Measurements from ENCODE around the gene ADORA3.

DNA sequence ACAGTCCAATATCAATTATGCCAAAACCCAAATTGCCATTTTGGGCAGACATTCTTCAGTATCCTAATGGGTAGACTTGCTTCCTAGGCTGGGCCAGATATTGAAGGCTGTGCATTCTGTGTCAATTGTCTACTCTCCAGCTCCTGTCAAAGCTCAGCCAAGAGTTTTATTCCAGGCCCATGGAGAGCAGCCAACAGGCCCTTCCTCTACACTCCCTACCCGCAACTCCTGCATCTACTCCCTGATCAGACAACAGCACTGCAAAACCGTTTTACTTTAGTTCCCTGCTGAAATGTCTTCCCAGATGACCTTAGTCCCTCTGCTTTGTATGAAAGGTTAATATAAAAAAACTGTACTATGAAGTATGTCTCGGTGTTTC, 6.6 kb upstream of the ADORA3 start:
- TF ChIP-seq, protein P1, sequence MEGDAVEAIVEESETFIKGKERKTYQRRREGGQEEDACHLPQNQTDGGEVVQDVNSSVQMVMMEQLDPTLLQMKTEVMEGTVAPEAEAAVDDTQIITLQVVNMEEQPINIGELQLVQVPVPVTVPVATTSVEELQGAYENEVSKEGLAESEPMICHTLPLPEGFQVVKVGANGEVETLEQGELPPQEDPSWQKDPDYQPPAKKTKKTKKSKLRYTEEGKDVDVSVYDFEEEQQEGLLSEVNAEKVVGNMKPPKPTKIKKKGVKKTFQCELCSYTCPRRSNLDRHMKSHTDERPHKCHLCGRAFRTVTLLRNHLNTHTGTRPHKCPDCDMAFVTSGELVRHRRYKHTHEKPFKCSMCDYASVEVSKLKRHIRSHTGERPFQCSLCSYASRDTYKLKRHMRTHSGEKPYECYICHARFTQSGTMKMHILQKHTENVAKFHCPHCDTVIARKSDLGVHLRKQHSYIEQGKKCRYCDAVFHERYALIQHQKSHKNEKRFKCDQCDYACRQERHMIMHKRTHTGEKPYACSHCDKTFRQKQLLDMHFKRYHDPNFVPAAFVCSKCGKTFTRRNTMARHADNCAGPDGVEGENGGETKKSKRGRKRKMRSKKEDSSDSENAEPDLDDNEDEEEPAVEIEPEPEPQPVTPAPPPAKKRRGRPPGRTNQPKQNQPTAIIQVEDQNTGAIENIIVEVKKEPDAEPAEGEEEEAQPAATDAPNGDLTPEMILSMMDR (IDR thresholded peaks at IDR 0.05; ENCODE audit: control extremely low read depth in 1 of 3, insufficient read depth in 1 of 3, low read depth in 1 of 3, low read length in 3 of 3), result no peak
- no peak for TF ChIP-seq SP4 (IDR thresholded peaks at IDR 0.05; ENCODE audit: low read length)
- no peak for TF ChIP-seq EP300 (IDR thresholded peaks at IDR 0.05; ENCODE audit: borderline replicate concordance in 1 of 2, low read depth in 2 of 2, low read length in 2 of 2)
- TF ChIP-seq, protein P2, sequence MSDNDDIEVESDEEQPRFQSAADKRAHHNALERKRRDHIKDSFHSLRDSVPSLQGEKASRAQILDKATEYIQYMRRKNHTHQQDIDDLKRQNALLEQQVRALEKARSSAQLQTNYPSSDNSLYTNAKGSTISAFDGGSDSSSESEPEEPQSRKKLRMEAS (IDR thresholded peaks at IDR 0.05), result no peak
- TF ChIP-seq SIN3A (conservative IDR thresholded peaks at IDR 0.05 in 1 of 2, IDR thresholded peaks at IDR 0.05 in 1 of 2; ENCODE audit: low read depth in 1 of 2, low read length in 2 of 2), result no peak

All from H1 (cell line).